Head of caudate nucleus (tissue), 42 donors: ENCODE measurements around the gene CCDC7.
A peak's percentile ranks its signal among the peaks of the same experiment; 100 is the strongest.
"Not testable (repeated sequence)": the region's sequence is repeated elsewhere in the genome, so short reads cannot be mapped to it uniquely, and the experiment has no call there.

Source experiments
- DNase-seq, 42 donors: peaks; one replicate each; pipeline versions ENCODE4 v3.0.0 to v3.0.0-alpha.2; 2020 to 2021; ENCODE audit warnings: mixed read lengths in 7 of 42
- intact Hi-C: fragments of 100-400 bp; cut with DNase I; formaldehyde crosslinking; loops from one replicate; pipeline ENCODE4 v1.15.0; 2022

Gene CCDC7

GRCh38 chr10:32661346-32661745 is 215.4 kb downstream of the CCDC7 start:
- intact Hi-C loops, result no loop called here

DNA sequence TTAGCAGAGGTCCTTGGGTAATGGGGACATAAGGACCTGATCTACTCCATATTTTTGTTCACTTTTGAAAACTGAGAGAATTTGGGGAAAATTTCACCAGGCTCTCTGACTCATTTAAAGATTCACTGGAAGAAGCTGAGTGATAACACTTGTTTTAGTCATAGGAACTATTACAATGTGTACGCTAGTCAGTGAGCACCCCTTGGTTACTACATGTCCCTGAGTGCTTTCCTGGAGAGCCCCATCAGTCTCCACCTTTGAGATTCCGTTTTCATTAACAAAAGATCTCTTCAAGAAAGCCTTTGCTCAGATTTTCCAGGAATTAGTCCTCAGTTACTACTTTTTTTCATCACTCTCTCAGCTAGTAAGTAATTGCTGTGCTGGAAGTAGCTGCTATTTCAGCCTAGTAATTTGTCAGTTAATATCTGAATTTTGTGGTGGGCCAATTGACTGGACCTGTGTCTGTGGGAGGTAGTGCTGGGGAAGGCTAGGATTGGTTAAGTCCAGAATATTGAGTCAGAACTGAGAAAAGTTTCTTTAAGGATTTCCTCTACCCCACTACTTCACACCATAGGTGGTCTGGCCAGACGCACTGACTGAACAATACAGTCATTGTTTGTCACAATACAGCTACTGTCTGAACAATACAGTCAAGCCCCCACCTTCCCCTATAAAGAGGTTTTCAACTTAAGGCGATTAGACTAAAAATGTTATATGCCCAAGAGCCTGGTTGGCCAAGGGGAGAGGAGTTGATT is 235.0 kb downstream of the CCDC7 start:
- intact Hi-C loops, result no loop called here
- no peak for DNase-seq

More at GRCh38 chr10:32661346-32661745, 215.4 kb downstream of the CCDC7 start:
- DNase-seq, result no peak

DNA sequence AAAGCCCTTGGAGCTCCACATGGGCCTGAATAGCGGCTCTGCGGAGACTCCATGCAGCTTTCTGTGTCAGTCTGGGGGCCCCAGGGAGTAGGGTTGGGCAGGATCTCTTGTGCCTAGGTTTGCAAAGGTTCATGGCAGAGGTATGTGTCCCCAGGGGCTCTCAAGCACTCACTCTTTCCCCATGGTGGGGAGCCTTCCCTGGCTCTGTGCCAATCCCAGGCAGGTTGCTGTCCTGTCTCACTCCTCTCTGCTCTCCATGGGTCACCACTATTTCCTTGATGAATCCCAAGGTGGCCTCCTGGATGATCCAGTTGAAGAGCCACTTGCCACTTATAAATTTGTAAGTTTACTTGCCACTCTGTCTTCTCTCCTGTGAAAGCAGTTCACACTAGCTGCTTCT is 238.4 kb downstream of the CCDC7 start:
- intact Hi-C loops, result no loop called here
- no peak for DNase-seq

DNA sequence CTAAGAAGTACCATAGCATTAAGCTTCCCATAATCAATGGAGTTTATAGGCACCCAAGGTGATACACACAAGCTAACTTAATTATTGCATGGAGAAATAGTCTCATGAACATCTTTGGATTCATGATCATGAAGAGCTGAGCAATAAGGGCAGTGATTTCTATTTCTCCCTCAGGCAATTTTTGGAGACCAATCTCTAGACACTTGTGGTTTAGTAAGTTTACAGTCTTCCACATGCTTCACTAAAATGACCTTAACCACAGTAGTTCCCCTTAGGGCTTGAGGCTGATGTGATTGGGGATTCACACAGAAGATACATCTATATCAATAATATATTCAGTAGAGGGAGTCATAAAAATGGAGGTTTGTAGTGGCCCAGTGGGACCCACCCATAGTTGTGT is 241.2 kb downstream of the CCDC7 start:
- intact Hi-C loops, result no loop called here
- DNase-seq, result no peak

- no peak for DNase-seq
- intact Hi-C loops, result no loop called here
Measured at GRCh38 chr10:32687546-32687945, 241.6 kb downstream of the CCDC7 start.

DNA sequence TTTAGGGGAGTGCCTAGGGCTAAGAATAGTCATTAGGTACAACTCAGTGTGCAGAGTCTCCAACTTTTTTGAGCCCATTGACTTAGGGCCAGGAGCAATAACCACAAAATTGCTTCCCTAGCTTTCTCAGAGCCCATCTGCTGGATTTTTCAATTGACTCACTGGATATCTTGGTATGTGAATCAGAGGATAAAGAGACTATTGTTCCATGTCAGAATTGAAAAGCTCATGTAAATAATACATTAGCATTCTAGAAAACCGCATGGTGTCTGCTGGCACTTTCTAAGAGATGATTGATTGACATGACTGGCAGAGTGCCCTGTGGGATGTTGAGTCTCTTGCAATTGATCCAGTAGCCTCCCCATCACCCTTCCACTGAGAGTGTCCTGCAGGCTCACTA is 246.2 kb downstream of the CCDC7 start:
- intact Hi-C loops, result no loop called here
- peak in 14 of 42 donors; percentile 2 to 43 (median 16) for DNase-seq

- no peak for DNase-seq
- intact Hi-C loops, result no loop called here
Measured at GRCh38 chr10:32693441-32693979, 247.6 kb downstream of the CCDC7 start.

GRCh38 chr10:32699683-32700082 is 253.7 kb downstream of the CCDC7 start:
- DNase-seq, intact Hi-C loops: not testable (repeated sequence)

GRCh38 chr10:32713560-32713959 is 267.6 kb downstream of the CCDC7 start:
- no peak for DNase-seq
- intact Hi-C loops, result no loop called here

- intact Hi-C loops, result no loop called here
- DNase-seq, result no peak
Measured at GRCh38 chr10:32731527-32731926, 285.6 kb downstream of the CCDC7 start.

DNA sequence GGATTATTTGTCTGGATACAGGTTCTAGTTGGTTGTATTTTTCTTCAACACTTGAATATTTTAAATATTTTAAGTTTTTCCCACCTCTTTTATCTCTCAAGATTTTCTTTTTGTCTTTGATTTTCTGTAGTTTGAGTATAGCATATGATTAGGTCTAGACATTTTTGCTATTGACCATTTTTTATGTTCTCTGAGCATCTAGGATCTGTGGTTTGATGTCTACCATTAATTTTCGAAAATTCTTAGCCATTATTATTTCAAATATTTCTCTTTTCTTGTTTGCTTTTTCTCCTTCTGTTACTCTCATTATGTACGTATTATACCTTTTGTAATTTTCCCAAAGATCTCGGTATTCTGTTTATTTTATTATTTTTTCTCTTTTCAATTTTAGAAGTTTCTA is 293.0 kb downstream of the CCDC7 start:
- DNase-seq, result no peak
- intact Hi-C loops, result no loop called here

DNA sequence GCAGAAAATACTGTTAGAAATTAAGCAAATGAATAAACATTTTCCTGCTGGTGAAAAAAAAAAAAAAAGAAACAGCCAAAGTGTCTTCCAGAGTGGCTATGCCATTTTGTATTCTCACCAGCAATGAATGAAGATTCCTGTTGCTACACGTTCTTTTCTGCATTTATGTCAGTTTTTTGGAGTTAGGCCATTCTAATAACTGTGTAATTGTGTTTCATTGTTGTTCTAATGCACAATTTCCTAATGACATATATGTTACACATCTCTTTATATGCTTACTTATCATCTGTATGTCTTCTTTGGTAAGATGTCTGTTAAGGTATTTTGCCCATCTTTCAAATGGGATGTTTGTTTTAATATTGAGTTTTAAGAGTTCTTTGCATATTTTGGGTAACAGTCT is 298.4 kb downstream of the CCDC7 start:
- intact Hi-C loops, result no loop called here
- DNase-seq, result no peak

- no peak for DNase-seq
- intact Hi-C loops, result no loop called here
Measured at GRCh38 chr10:32746869-32747268, 300.9 kb downstream of the CCDC7 start.

GRCh38 chr10:32751582-32751981 is 305.6 kb downstream of the CCDC7 start:
- intact Hi-C loops, result no loop called here
- DNase-seq, result no peak

GRCh38 chr10:32754900-32755299 is 309.0 kb downstream of the CCDC7 start:
- intact Hi-C loops, result not testable (repeated sequence)

DNA sequence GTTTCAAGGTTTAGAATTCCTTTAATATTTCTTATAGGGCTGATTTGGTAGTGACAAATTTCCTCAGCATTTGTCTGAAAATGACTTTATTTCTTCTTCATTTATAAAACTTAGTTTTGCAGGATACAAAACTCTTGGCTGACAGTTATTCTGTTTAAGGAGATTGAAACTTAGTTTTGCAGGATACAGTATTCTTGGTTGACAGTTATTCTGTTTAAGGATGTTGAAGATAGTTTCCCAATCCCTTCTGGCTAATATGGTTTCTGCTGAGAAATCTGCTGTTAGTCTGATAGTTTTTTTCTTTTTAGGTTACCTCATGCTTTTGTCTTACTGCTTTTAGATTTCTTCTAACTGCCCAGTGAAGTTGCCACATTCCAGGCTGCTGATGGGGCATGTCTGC is 325.3 kb downstream of the CCDC7 start:
- no peak for DNase-seq
- intact Hi-C loops, result no loop called here

More at GRCh38 chr10:32754900-32755299, 309.0 kb downstream of the CCDC7 start:
- not testable (repeated sequence) for DNase-seq

- intact Hi-C loops, result no loop called here
Measured at GRCh38 chr10:32773105-32773504, 327.2 kb downstream of the CCDC7 start.

DNA sequence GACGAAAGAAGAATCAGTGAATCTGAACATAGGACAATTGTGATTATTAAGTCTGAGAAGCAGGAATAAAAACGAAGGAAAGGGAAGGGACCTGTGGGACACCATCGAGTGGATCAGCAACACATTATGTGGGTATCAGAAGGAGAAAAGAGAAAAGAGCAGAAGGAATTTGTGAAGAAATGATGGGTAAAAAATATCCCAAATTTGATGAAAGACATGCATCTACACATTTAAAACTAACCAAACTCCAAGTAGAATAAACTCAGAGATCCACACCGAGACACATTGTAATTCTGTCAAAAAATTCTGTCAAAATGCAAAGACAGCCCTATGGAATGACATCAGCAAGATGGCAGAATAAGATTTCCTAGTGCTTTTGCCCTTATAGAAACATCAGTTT is 341.0 kb downstream of the CCDC7 start:
- DNase-seq, result no peak
- intact Hi-C loops, result no loop called here

More at GRCh38 chr10:32773105-32773504, 327.2 kb downstream of the CCDC7 start:
- DNase-seq, result no peak

DNA sequence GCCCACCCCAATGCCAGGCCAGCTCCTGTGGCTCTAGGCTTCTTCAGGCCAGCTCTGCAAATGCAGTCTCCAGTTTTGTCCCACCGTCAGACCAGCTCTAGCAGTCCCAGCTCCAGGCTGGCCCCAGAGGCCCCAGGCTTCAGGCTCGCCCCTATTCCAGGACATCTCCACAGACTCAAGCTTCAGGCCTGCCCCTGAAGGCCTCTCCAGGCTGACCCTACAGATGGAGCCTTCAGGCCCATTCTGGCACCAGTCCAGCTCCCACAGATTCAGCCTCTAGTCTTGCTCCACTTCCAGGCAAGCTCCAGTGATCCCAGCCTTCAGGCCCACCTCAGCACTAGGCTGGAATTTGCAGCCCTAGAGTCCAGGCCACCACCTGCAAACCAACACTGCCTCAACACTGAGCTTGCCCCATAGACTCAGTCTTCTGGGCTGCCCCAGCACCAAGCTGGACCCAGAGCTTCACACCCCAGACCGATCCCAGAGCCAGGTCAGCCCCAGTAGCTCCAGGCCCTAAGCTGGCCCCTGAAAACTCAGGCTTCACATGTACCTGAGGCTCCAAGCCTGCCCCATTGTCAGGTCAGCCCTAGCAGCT is 341.8 kb downstream of the CCDC7 start:
- no peak for DNase-seq
- intact Hi-C loops, result no loop called here

GRCh38 chr10:32788359-32788758 is 342.4 kb downstream of the CCDC7 start:
- intact Hi-C loops, result no loop called here
- no peak for DNase-seq

- intact Hi-C loops, result no loop called here
- DNase-seq, result no peak
Measured at GRCh38 chr10:32790483-32790882, 344.5 kb downstream of the CCDC7 start.
